ENCODE data around the gene ARSD. TPM values are rescaled to one million over a fixed set of nuclear protein-coding genes. Genes with fewer than 3 reads are reported as not detected.

ARSD gene
- polyA plus RNA-seq, 1 experiment, result 11.6 TPM

DNA sequence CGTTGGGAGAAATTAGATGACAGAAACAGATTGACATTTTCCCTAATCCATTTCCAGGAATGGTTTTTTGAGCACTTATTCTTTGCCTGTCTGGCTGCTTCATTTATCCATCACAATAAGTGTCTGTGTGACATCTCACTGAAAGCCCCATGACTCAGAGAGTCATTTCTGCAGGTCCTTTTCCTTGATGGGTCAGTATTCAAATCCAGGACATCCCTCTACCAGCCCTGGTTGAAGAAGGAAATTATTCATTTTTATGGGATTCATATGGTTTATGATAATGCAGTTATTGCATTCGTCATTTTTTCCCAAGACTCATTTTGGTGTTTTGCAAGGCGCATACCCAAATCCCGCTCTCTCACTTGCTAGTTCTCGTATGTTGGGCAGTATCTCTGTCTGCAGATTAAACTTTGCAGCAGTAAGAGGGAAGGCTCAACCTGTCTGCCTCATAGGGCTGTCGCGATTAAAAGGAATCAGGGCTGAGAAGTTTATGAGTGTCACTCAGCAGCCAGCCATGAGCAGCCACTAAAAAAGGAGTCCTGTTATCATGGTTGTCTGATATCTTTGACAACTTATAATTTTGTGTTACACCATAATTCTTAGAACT is 56.4 kb downstream of the ARSD start:
- no peak for DNase-seq (ENCODE audit: low read depth, low spot score)
- H3K27ac ChIP-seq (ENCODE audit: low read depth, low read length), result no peak overlapping the region
- no peak overlapping the region for H3K4me3 ChIP-seq (ENCODE audit: low read depth, low read length)
- no peaks in the 10 kb centered on the region for H3K27me3 ChIP-seq (ENCODE audit: control insufficient read depth, insufficient read depth, low read length)
- TF ChIP-seq, protein P1, sequence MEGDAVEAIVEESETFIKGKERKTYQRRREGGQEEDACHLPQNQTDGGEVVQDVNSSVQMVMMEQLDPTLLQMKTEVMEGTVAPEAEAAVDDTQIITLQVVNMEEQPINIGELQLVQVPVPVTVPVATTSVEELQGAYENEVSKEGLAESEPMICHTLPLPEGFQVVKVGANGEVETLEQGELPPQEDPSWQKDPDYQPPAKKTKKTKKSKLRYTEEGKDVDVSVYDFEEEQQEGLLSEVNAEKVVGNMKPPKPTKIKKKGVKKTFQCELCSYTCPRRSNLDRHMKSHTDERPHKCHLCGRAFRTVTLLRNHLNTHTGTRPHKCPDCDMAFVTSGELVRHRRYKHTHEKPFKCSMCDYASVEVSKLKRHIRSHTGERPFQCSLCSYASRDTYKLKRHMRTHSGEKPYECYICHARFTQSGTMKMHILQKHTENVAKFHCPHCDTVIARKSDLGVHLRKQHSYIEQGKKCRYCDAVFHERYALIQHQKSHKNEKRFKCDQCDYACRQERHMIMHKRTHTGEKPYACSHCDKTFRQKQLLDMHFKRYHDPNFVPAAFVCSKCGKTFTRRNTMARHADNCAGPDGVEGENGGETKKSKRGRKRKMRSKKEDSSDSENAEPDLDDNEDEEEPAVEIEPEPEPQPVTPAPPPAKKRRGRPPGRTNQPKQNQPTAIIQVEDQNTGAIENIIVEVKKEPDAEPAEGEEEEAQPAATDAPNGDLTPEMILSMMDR (IDR thresholded peaks at IDR 0.05; ENCODE audit: low read depth, low read length), result no peak
- ChIA-PET CTCF (no interaction called here), POLR2A (no interaction called here)
- H3K9me3 ChIP-seq (ENCODE audit: control insufficient read depth, insufficient read depth, low read length), result no peaks in the 10 kb centered on the region

DNA sequence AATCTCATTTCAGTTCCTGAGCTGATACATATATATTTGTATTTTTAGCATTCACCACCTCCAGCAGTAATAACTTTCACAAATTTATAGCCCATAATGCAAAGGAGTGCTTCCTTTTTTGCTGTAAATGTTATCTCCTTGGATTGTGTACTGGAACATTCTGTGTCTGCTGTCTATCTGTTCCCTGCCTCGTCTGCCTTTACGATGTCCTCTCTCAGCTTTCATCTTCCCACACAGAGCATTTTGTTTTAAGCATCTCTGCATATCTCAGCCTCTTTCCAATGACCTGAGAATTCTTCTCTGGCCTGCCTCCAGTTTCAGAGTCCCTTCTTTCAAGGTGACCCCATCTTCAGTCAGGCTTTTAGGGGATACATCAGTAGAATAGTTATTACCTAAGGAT is 57.3 kb downstream of the ARSD start:
- DNase-seq (ENCODE audit: low read depth, low spot score), result no peak
- CTCF ChIA-PET, result no interaction called here

GRCh38 chrX:2870650-2871049 is 58.5 kb downstream of the ARSD start:
- Histone ChIP-seq H3K27me3 (ENCODE audit: control insufficient read depth, insufficient read depth, low read length) (no peaks in the 10 kb centered on the region), H3K27ac (ENCODE audit: low read depth, low read length) (no peak overlapping the region), H3K9me3 (ENCODE audit: control insufficient read depth, insufficient read depth, low read length) (no peaks in the 10 kb centered on the region), H3K4me3 (ENCODE audit: low read depth, low read length) (no peak overlapping the region)
- POLR2A ChIA-PET, result no interaction called here
- CTCF ChIA-PET, result no interaction called here
- TF ChIP-seq, protein P1 (IDR thresholded peaks at IDR 0.05; ENCODE audit: low read depth, low read length), result no peak
- DNase-seq (ENCODE audit: low read depth, low spot score), result no peak

More for the DNA sequence above, 57.3 kb downstream of the ARSD start:
- Histone ChIP-seq H3K27ac (ENCODE audit: low read depth, low read length) (no peak overlapping the region), H3K9me3 (ENCODE audit: control insufficient read depth, insufficient read depth, low read length) (no peaks in the 10 kb centered on the region), H3K27me3 (ENCODE audit: control insufficient read depth, insufficient read depth, low read length) (no peaks in the 10 kb centered on the region), H3K4me3 (ENCODE audit: low read depth, low read length) (no peak overlapping the region)
- TF ChIP-seq, protein P1 (IDR thresholded peaks at IDR 0.05; ENCODE audit: low read depth, low read length), result no peak
- POLR2A ChIA-PET, result no interaction called here

DNA sequence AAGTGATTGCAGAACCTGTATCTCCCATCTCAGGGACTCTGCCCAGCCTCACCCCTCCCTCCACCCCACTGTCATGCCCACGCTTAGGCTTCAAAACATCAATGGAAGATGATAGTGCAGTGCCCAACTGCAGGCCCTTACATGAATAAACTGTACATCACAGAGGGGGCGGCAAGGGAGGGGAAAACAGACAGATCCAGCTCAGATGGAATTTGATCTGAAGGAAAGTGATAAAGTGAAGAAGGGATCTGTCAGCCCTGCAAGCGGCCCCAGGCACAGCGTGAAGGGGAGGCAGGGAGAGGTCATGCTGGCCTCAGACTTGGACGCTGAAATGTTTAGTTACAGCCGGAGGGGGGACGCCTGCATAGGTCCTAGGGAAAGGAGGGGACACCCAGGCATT is 61.9 kb downstream of the ARSD start:
- CTCF ChIA-PET, result interaction anchor here (0.6 kb wide), 1 partner anchor 206 kb away, joined by 3 read pairs; no protein-coding TSS in a partner anchor
- H3K27ac ChIP-seq (ENCODE audit: low read depth, low read length), result no peak overlapping the region

DNA sequence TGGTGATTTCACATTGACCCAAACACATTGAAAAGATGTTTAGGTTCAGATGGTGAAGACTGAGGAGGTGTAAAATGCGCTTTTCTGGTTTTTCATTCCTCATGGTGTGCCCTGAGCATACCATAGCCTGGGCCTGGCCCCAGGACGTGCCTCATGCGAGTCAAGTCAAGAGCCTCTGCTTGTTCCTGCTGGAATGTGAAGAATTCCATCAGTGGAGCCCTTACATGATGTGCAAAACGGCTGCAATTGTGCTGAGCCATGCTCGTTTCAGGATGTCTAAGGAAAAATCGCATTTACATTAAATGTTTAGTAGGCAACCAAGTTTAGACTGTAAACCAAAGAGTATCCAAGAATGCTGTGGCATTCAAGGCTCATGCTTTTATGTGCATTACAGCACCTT is 65.5 kb downstream of the ARSD start:
- no peak overlapping the region for H3K27ac ChIP-seq (ENCODE audit: low read depth, low read length)
- ChIA-PET POLR2A (interaction anchor here (0.7 kb wide), 1 partner anchor 14 kb away, joined by 3 read pairs; no protein-coding TSS in a partner anchor), CTCF (interaction anchor here (0.7 to 1.7 kb wide), 2 partner anchors 9 to 12 kb away, joined by 5 to 12 read pairs; no protein-coding TSS in a partner anchor)
- no peaks in the 10 kb centered on the region for H3K9me3 ChIP-seq (ENCODE audit: control insufficient read depth, insufficient read depth, low read length)
- no peaks in the 10 kb centered on the region for H3K27me3 ChIP-seq (ENCODE audit: control insufficient read depth, insufficient read depth, low read length)
- H3K4me3 ChIP-seq (ENCODE audit: low read depth, low read length), result no peak overlapping the region
- TF ChIP-seq, protein P1 (IDR thresholded peaks at IDR 0.05; ENCODE audit: low read depth, low read length), result no peak
- no peak for DNase-seq (ENCODE audit: low read depth, low spot score)

More for the DNA sequence above, 61.9 kb downstream of the ARSD start:
- DNase-seq (ENCODE audit: low read depth, low spot score), result no peak
- TF ChIP-seq, protein P1 (IDR thresholded peaks at IDR 0.05; ENCODE audit: low read depth, low read length), result no peak
- Histone ChIP-seq H3K4me3 (ENCODE audit: low read depth, low read length) (no peak overlapping the region), H3K9me3 (ENCODE audit: control insufficient read depth, insufficient read depth, low read length) (no peaks in the 10 kb centered on the region), H3K27me3 (ENCODE audit: control insufficient read depth, insufficient read depth, low read length) (no peaks in the 10 kb centered on the region)
- POLR2A ChIA-PET, result no interaction called here

All from AG04450 (cell line).